Activated CD8-positive, alpha-beta memory T cell treated with anti-CD3 and anti-CD28 coated beads, Interleukin-2, amount 50 U/mL, for 1 hour (primary cell): ENCODE measurements around the gene OAS3.
"Not testable (repeated sequence)": the region's sequence is repeated elsewhere in the genome, so short reads cannot be mapped to it uniquely, and the experiment has no call there.

ENCODE experiments used
- DNase-seq: peaks from one replicate; pipeline ENCODE4 v3.0.0-alpha.2; 2020; ENCODE audit errors: extremely low read depth

OAS3 gene

GRCh38 chr12:112957125-112957524, 18.9 kb downstream of the OAS3 start:
- not testable (repeated sequence) for DNase-seq

- no peak for DNase-seq
Measured at GRCh38 chr12:112961074-112961473, 22.8 kb downstream of the OAS3 start.

GRCh38 chr12:112961536-112961935, 23.3 kb downstream of the OAS3 start:
- DNase-seq, result no peak

- no peak for DNase-seq
Measured at GRCh38 chr12:112962561-112962960, 24.3 kb downstream of the OAS3 start.

- DNase-seq, result no peak
Measured at GRCh38 chr12:112963227-112963861, 25.1 kb downstream of the OAS3 start.

GRCh38 chr12:112964067-112964670, 25.9 kb downstream of the OAS3 start:
- no peak for DNase-seq

GRCh38 chr12:112964915-112965314, 26.6 kb downstream of the OAS3 start:
- DNase-seq, result no peak

- DNase-seq, result no peak
Measured at GRCh38 chr12:112965643-112966042, 27.4 kb downstream of the OAS3 start.

GRCh38 chr12:112967306-112967705, 29.0 kb downstream of the OAS3 start:
- no peak for DNase-seq

GRCh38 chr12:112967858-112968257, 29.6 kb downstream of the OAS3 start:
- DNase-seq, result no peak

- no peak for DNase-seq
Measured at GRCh38 chr12:112969547-112970306, 31.5 kb downstream of the OAS3 start.

GRCh38 chr12:112970391-112970790, 32.1 kb downstream of the OAS3 start:
- DNase-seq, result no peak

GRCh38 chr12:112971248-112971647, 33.0 kb downstream of the OAS3 start:
- DNase-seq, result no peak

- no peak for DNase-seq
Measured at GRCh38 chr12:112973011-112973735, 34.9 kb downstream of the OAS3 start.

- DNase-seq, result no peak
Measured at GRCh38 chr12:112973818-112974231, 35.6 kb downstream of the OAS3 start.

- DNase-seq, result no peak
Measured at GRCh38 chr12:112974904-112975303, 36.6 kb downstream of the OAS3 start.

GRCh38 chr12:112977139-112977538, 38.9 kb downstream of the OAS3 start:
- DNase-seq, result no peak

GRCh38 chr12:112977641-112978040, 39.4 kb downstream of the OAS3 start:
- DNase-seq, result no peak

- DNase-seq, result peak; percentile 29
Measured at GRCh38 chr12:112978163-112979040, 40.1 kb downstream of the OAS3 start, which contains the start of gene OAS2. Gene OAS2, plus strand, starts transcription at chr12:112978519. Its CDS starts 90 bp downstream, at chr12:112978609.

GRCh38 chr12:112979041-112979680, 40.9 kb downstream of the OAS3 start:
- DNase-seq, result no peak
